CD14-positive monocyte (primary cell): ENCODE measurements around the gene SCYGR2. TPM values are rescaled to one million over a fixed set of nuclear protein-coding genes. Genes with fewer than 3 reads are reported as not detected.

Experiments
- DNase-seq, 3 donors: peaks; one replicate each; pipeline ENCODE4 v3.0.0-alpha.2; 2011 to 2022
- H2AFZ ChIP-seq: 2 replicates; pipeline ENCODE4 v1.6.0; 2012; ENCODE audit warnings: mild to moderate bottlenecking, low read depth, low read length, inconsistent platforms; ENCODE audit not compliant: insufficient read depth, poor library complexity, severe bottlenecking
- H3K27ac ChIP-seq, 2 donors: 1 replicate in 1 of 2; 2 replicates in 1 of 2; pipeline ENCODE4 v1.5.1; 2012 to 2013; ENCODE audit warnings: low read length in 2 of 2, control low read depth in 1 of 2, inconsistent platforms in 1 of 2, low read depth in 1 of 2, mild to moderate bottlenecking in 1 of 2
- H3K27me3 ChIP-seq, 2 donors: one replicate each; pipeline versions ENCODE4 v1.6.0 to v1.6.1; 2011 to 2013; ENCODE audit warnings: low read length in 2 of 2; ENCODE audit not compliant: control insufficient read depth in 2 of 2, insufficient read depth in 2 of 2
- H3K36me3 ChIP-seq, 2 donors: replicated peaks in 1 of 2; 1 replicate in 1 of 2; 2 replicates in 1 of 2; pipeline versions ENCODE4 v1.5.1 to v1.6.1; 2012 to 2013; ENCODE audit warnings: low read length in 2 of 2, control low read depth in 1 of 2, inconsistent platforms in 1 of 2, mild to moderate bottlenecking in 1 of 2; ENCODE audit not compliant: insufficient read depth in 2 of 2, control insufficient read depth in 1 of 2
- H3K4me1 ChIP-seq, 2 donors: 1 replicate in 1 of 2; 2 replicates in 1 of 2; pipeline versions ENCODE4 v1.5.1 to v1.6.1; 2012 to 2013; ENCODE audit warnings: low read length in 2 of 2, control low read depth in 1 of 2, inconsistent platforms in 1 of 2, mild to moderate bottlenecking in 1 of 2, moderate library complexity in 1 of 2; ENCODE audit not compliant: insufficient read depth in 2 of 2, control insufficient read depth in 1 of 2
- H3K4me2 ChIP-seq: replicated peaks from 2 replicates; pipeline ENCODE3; 2012; ENCODE audit warnings: low read length, moderate library complexity, mild to moderate bottlenecking; ENCODE audit not compliant: poor library complexity, severe bottlenecking; ENCODE audit errors: extremely low read depth
- H3K4me3 ChIP-seq, 3 experiments: fragments of 200-600 bp in 1 of 3; sonication (generic) in 1 of 3; replicated peaks in 1 of 3; 1 replicate in 2 of 3; 2 replicates in 1 of 3; pipeline ENCODE4 v1.5.1; 2011 to 2013; ENCODE audit warnings: low read length in 3 of 3, mild to moderate bottlenecking in 3 of 3, control low read depth in 2 of 3, low read depth in 2 of 3, inconsistent platforms in 1 of 3, moderate library complexity in 1 of 3
- H3K79me2 ChIP-seq: 2 replicates; pipeline ENCODE4 v1.6.0; 2012; ENCODE audit warnings: mild to moderate bottlenecking, control low read depth, inconsistent platforms, low read length, moderate library complexity; ENCODE audit not compliant: insufficient read depth
- H3K9ac ChIP-seq: 2 replicates; pipeline ENCODE4 v1.6.0; 2017; ENCODE audit warnings: low read length, mild to moderate bottlenecking; ENCODE audit not compliant: insufficient read depth, poor library complexity, severe bottlenecking
- H3K9me3 ChIP-seq, 2 donors: replicated peaks in 1 of 2; 1 replicate in 1 of 2; 2 replicates in 1 of 2; pipeline versions ENCODE4 v1.5.1 to v1.6.1; 2012 to 2013; ENCODE audit warnings: low read length in 2 of 2, control low read depth in 1 of 2; ENCODE audit not compliant: control insufficient read depth in 1 of 2, insufficient read depth in 1 of 2
- H4K20me1 ChIP-seq: 2 replicates; pipeline ENCODE4 v1.6.0; 2012; ENCODE audit warnings: mild to moderate bottlenecking, low read length, control low read depth, moderate library complexity; ENCODE audit not compliant: insufficient read depth
- H3K27ac Mint-ChIP-seq, 7 donors: one replicate each; pipeline ENCODE4 v1.8.0; 2020; ENCODE audit warnings: mild to moderate bottlenecking in 7 of 7, mixed read lengths in 7 of 7, moderate library complexity in 6 of 7, inconsistent platforms in 2 of 7
- H3K27me3 Mint-ChIP-seq, 3 donors: one replicate each; pipeline ENCODE4 v1.8.0; 2021 to 2022; ENCODE audit warnings: low read depth in 3 of 3, mild to moderate bottlenecking in 3 of 3, mixed read lengths in 3 of 3, moderate library complexity in 3 of 3, inconsistent platforms in 1 of 3
- H3K36me3 Mint-ChIP-seq, 2 donors: one replicate each; pipeline ENCODE4 v1.8.0; 2020; ENCODE audit warnings: mixed read lengths in 2 of 2, inconsistent platforms in 1 of 2, mild to moderate bottlenecking in 1 of 2
- H3K4me1 Mint-ChIP-seq: one replicate; pipeline ENCODE4 v1.8.0; 2020; ENCODE audit warnings: mild to moderate bottlenecking, mixed read lengths
- H3K4me3 Mint-ChIP-seq, 2 donors: one replicate each; pipeline ENCODE4 v1.8.0; 2020; ENCODE audit warnings: mild to moderate bottlenecking in 2 of 2, mixed read lengths in 2 of 2, moderate library complexity in 1 of 2
- H3K9me3 Mint-ChIP-seq, 7 donors: one replicate each; pipeline ENCODE4 v1.8.0; 2020 to 2022; ENCODE audit warnings: mixed read lengths in 7 of 7, mild to moderate bottlenecking in 6 of 7, moderate library complexity in 6 of 7, inconsistent platforms in 2 of 7
- WGBS: methylation state at CpG from one replicate; pipeline ENCODE4 v1.1.5; 2013; ENCODE audit warnings: missing lambda C conversion rate; ENCODE audit not compliant: insufficient coverage; 5-methylcytosine and 5-hydroxymethylcytosine counted together
- intact Hi-C, 2 donors: fragments of 100-400 bp; cut with micrococcal nuclease; formaldehyde crosslinking; loops; one replicate each; pipeline versions ENCODE4 v1.15.0 to v1.15.1; 2023
- polyA plus RNA-seq, 3 donors: library from polyadenylated mRNA; depleted of rRNA in 1 of 3; unstranded in 2 of 3; stranded (reverse) in 1 of 3; fragments of 300-500 nt in 2 of 3; fragments of >200 nt in 1 of 3; fragmentation: Illumina TruSeq in 2 of 3; gene quantifications; 1 replicate in 2 of 3; 2 replicates in 1 of 3; pipeline ENCODE4 v1.2.3, GENCODE V29; 2012 to 2021
- TF ChIP-seq, protein P1 (sequence below): fragments of 200-600 bp; IDR thresholded peaks from one replicate; pipeline ENCODE4 v1.8.0; 2022; ENCODE audit warnings: antibody characterized with exemption, mild to moderate bottlenecking

The SCYGR2 gene
- polyA plus RNA-seq, 3 donors = not detected

- no peak overlapping the region for H3K4me3 Mint-ChIP-seq
- no peaks in the 10 kb centered on the region for H3K79me2 ChIP-seq
- TF ChIP-seq, protein P1, sequence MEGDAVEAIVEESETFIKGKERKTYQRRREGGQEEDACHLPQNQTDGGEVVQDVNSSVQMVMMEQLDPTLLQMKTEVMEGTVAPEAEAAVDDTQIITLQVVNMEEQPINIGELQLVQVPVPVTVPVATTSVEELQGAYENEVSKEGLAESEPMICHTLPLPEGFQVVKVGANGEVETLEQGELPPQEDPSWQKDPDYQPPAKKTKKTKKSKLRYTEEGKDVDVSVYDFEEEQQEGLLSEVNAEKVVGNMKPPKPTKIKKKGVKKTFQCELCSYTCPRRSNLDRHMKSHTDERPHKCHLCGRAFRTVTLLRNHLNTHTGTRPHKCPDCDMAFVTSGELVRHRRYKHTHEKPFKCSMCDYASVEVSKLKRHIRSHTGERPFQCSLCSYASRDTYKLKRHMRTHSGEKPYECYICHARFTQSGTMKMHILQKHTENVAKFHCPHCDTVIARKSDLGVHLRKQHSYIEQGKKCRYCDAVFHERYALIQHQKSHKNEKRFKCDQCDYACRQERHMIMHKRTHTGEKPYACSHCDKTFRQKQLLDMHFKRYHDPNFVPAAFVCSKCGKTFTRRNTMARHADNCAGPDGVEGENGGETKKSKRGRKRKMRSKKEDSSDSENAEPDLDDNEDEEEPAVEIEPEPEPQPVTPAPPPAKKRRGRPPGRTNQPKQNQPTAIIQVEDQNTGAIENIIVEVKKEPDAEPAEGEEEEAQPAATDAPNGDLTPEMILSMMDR = no peak
- peaks cover 0 to 17% (median 5%) of the 10 kb centered on the region in 3 donors for H3K27me3 Mint-ChIP-seq
- no peaks in the 10 kb centered on the region for H3K9me3 ChIP-seq
- H3K4me1 Mint-ChIP-seq = no peaks in the 10 kb centered on the region
- H3K36me3 Mint-ChIP-seq = no peaks in the 10 kb centered on the region
- no peak overlapping the region for H2AFZ ChIP-seq
- no peaks in the 10 kb centered on the region for H3K36me3 ChIP-seq
- no peak for DNase-seq
- no peak overlapping the region for H3K9ac ChIP-seq
- H3K9me3 Mint-ChIP-seq = peaks cover 0 to 5% (median 4%) of the 10 kb centered on the region in 7 donors
- H3K4me3 ChIP-seq = no peak overlapping the region
- H3K4me1 ChIP-seq = no peaks in the 10 kb centered on the region
- no peak overlapping the region for H3K27ac ChIP-seq
- no peak overlapping the region for H3K4me2 ChIP-seq
- H3K27me3 ChIP-seq = peaks cover 2 to 5% of the 10 kb centered on the region in 2 donors
- H3K27ac Mint-ChIP-seq = no peak overlapping the region
- intact Hi-C loops = no loop called here
- WGBS = 90% methylated on average over 2 of the region's 10 CpGs
- H4K20me1 ChIP-seq = no peaks in the 10 kb centered on the region
Measured at GRCh38 chr2:227626580-227627151, 28.0 kb downstream of the SCYGR2 start.

GRCh38 chr2:227627769-227628168 lies 29.1 kb downstream of the SCYGR2 start:
- Histone ChIP-seq H3K4me2 (no peak overlapping the region), H3K36me3 (no peaks in the 10 kb centered on the region), H2AFZ (no peak overlapping the region), H3K9ac (no peak overlapping the region), H3K27ac (no peak overlapping the region), H3K27me3 (peaks cover 2 to 5% of the 10 kb centered on the region in 2 donors), H3K4me3 (no peak overlapping the region), H3K79me2 (no peaks in the 10 kb centered on the region), H3K9me3 (no peaks in the 10 kb centered on the region), H3K4me1 (no peaks in the 10 kb centered on the region), H4K20me1 (no peaks in the 10 kb centered on the region)
- DNase-seq = no peak
- no peak overlapping the region for H3K4me3 Mint-ChIP-seq
- TF ChIP-seq, protein P1 = no peak
- H3K27me3 Mint-ChIP-seq = peaks cover 0 to 17% (median 5%) of the 10 kb centered on the region in 3 donors
- no peaks in the 10 kb centered on the region for H3K36me3 Mint-ChIP-seq
- intact Hi-C loops = no loop called here
- H3K27ac Mint-ChIP-seq = no peak overlapping the region
- no peaks in the 10 kb centered on the region for H3K4me1 Mint-ChIP-seq
- whole genome bisulfite sequencing = no CpG with 5 or more reads among the region's 3 CpGs
- peaks cover 0 to 3% (median 2%) of the 10 kb centered on the region in 7 donors for H3K9me3 Mint-ChIP-seq
